ENCODE data around the gene HTRA1. TPM values are rescaled to one million over a fixed set of nuclear protein-coding genes. Genes with fewer than 3 reads are reported as not detected.

The HTRA1 gene
- total RNA-seq, 2 donors from 2014 or later = 8.9 to 26.9 TPM

DNA sequence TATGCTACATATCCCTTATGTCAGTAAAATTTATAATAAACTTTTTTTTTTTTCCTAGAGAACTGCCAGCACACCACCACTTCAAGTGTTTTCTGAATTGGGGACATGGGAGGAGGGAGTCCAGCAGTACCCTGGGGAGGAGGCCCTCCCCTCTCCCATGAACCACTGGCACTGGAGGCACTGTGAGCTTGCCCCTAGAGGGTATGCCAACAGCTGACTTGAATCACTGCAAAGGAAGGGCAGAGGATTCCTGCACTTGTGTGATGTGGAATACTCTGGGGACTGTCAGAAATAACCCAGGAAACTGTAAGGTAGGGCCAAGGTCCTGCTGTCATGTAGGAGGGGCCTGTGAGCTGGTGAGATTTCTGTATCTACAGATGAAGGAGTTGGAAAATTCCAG, 15.4 kb upstream of the HTRA1 start:
- TF ChIP-seq, protein P1, sequence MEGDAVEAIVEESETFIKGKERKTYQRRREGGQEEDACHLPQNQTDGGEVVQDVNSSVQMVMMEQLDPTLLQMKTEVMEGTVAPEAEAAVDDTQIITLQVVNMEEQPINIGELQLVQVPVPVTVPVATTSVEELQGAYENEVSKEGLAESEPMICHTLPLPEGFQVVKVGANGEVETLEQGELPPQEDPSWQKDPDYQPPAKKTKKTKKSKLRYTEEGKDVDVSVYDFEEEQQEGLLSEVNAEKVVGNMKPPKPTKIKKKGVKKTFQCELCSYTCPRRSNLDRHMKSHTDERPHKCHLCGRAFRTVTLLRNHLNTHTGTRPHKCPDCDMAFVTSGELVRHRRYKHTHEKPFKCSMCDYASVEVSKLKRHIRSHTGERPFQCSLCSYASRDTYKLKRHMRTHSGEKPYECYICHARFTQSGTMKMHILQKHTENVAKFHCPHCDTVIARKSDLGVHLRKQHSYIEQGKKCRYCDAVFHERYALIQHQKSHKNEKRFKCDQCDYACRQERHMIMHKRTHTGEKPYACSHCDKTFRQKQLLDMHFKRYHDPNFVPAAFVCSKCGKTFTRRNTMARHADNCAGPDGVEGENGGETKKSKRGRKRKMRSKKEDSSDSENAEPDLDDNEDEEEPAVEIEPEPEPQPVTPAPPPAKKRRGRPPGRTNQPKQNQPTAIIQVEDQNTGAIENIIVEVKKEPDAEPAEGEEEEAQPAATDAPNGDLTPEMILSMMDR (IDR thresholded peaks at IDR 0.05) = no peak
- Histone ChIP-seq H3K27ac (no peak overlapping the region), H3K9me3 (no peaks in the 10 kb centered on the region), H3K4me3 (no peak overlapping the region), H3K27me3 (no peaks in the 10 kb centered on the region), H3K36me3 (no peaks in the 10 kb centered on the region), H3K9ac (ENCODE audit: low read depth in 2 of 2, low read length in 2 of 2) (no peak overlapping the region), H3K4me1 (no peaks in the 10 kb centered on the region)
- intact Hi-C loops (cut with DNase I) = no loop called here
- DNase-seq = no peak

DNA sequence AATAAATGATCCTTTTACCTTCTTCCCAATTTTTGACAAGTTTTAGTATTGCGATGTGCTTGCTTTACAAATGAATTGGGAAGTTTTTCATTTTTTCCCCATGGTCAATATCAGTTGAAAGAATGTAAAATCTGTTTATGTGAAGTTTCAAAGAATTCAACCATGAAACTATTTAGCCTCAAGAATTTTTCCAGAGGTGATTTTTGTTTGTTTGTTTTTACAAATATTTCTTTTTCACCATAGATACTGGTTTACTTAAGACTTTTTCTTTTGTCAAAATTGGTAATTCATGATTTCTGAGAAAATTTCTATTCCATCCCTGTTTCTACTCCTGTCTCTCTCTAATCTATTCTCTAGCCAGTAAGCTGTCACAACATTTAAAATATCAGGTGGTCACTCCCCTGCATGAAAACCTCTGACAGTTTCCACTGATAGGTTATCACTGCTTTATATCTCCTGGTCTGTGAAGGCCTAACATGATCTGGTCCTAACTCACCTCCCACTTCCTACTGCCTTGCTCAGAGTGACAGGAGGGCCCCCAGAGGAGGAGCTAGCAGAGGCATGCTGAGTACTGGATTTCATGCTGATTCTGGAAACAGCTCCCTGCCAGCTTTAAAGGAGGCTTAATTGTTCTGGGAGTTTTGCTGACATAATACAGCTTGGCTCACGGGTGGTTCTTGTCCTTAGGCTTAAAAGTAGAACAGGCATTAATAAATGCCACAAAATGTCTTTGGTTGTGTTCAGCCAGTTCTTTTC, 14.5 kb upstream of the HTRA1 start:
- H3K4me3 ChIP-seq = no peak overlapping the region
- no peaks in the 10 kb centered on the region for H3K9me3 ChIP-seq
- no peaks in the 10 kb centered on the region for H3K4me1 ChIP-seq
- no peaks in the 10 kb centered on the region for H3K27me3 ChIP-seq
- no peak for DNase-seq
- H3K27ac ChIP-seq = no peak overlapping the region
- no peaks in the 10 kb centered on the region for H3K36me3 ChIP-seq
- intact Hi-C loops (cut with DNase I) = no loop called here
- TF ChIP-seq, protein P1 (IDR thresholded peaks at IDR 0.05) = no peak
- no peak overlapping the region for H3K9ac ChIP-seq (ENCODE audit: low read depth in 2 of 2, low read length in 2 of 2)

DNA sequence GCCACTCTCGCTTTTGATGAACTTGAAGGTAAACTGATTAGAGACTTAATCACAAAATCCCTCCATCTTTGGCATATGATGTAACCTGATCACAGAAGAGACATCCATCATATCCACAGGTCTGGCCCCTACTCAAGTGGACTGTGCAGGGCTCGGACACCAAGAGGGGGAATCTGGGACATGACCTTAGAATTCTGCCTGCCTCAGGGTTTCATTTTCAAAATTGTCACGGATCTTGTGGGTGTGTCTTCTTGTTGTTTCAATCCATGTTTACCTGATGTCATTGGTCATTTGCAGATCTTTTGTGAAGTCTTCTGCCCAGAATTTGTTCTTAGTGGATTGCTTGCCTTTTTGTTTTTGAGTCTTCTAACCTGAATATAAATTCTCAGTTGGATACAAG, 12.8 kb upstream of the HTRA1 start:
- DNase-seq = no peak
- Histone ChIP-seq H3K4me3 (no peak overlapping the region), H3K9ac (ENCODE audit: low read depth in 2 of 2, low read length in 2 of 2) (no peak overlapping the region), H3K9me3 (no peaks in the 10 kb centered on the region), H3K27me3 (no peaks in the 10 kb centered on the region), H3K4me1 (no peaks in the 10 kb centered on the region), H3K36me3 (no peaks in the 10 kb centered on the region), H3K27ac (no peak overlapping the region)
- intact Hi-C loops (cut with DNase I) = no loop called here
- TF ChIP-seq, protein P1 (IDR thresholded peaks at IDR 0.05) = no peak

DNA sequence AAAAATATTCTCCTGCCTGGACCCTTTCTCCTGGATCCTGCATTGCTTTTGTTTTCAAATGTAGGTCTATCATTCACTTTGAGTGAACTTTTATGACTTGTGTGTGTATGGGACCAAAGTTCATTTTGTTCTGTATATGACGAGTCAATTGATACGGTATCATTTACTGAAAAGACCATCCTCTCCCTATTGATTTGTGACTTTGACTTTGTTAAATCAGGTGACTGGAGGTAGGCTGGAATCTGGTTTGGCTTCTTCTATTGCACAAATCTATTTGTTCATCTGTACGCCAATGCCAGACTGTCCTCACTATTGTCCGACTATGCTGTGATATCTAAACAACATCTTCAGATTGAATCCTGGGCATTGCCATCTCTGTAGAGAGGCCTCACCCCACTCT, 12.2 kb upstream of the HTRA1 start:
- H3K36me3 ChIP-seq = no peaks in the 10 kb centered on the region
- H3K9me3 ChIP-seq = no peaks in the 10 kb centered on the region
- TF ChIP-seq, protein P1 (IDR thresholded peaks at IDR 0.05) = no peak
- no peak for DNase-seq
- H3K4me1 ChIP-seq = no peaks in the 10 kb centered on the region
- H3K27ac ChIP-seq = no peak overlapping the region
- no peaks in the 10 kb centered on the region for H3K27me3 ChIP-seq
- no peak overlapping the region for H3K4me3 ChIP-seq
- intact Hi-C loops (cut with DNase I) = no loop called here
- no peak overlapping the region for H3K9ac ChIP-seq (ENCODE audit: low read depth in 2 of 2, low read length in 2 of 2)

DNA sequence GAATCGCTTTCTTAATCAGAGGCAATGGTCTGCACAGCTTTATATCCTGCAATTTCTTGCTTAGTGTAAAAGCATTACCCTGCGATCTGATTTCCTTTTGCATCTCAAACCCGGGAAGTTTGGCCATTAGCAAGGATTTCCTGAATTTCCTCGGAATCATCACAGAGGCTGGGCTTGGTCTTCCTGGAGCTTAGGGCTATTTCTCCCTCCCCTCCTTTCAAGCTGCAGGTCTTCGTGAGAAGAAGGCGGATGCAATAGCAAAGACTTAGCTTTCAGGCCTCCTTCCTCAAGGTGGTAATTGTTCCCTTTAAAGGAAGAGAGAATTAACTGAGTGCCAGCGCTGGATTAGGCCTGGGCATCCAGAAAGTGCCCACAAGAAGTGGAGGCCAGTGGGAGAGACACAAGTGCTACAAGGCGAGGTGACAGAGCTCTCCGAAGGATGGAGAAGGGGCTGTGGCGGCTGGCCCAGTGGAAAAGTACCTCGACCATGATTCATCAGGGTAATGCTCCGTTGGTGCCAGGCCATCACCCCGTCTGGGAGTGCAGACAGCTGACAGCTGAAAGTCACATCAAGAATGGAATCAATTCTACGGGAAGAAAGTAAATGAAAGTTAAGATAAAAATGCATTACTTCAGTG, 10.9 kb upstream of the HTRA1 start:
- H3K27me3 ChIP-seq = no peaks in the 10 kb centered on the region
- TF ChIP-seq, protein P1 (IDR thresholded peaks at IDR 0.05) = no peak
- no peak for DNase-seq
- H3K4me3 ChIP-seq = no peak overlapping the region
- intact Hi-C loops (cut with DNase I) = no loop called here
- H3K9me3 ChIP-seq = no peaks in the 10 kb centered on the region
- H3K27ac ChIP-seq = no peak overlapping the region
- no peak overlapping the region for H3K9ac ChIP-seq (ENCODE audit: low read depth in 2 of 2, low read length in 2 of 2)
- H3K4me1 ChIP-seq = no peaks in the 10 kb centered on the region
- no peaks in the 10 kb centered on the region for H3K36me3 ChIP-seq

Measured in colonic mucosa (tissue), 4 donors.